GM12878 (cell line): ENCODE data around the gene CHMP6. TPM values are rescaled to one million over a fixed set of nuclear protein-coding genes. Genes with fewer than 3 reads are reported as not detected.

Experiments
- ATAC-seq: fragments of 200-7000 bp; cut with Tn5 transposase; 3 replicates; pipeline ENCODE4 v1.9.1; 2020; ENCODE audit warnings: mild to moderate bottlenecking, moderate library complexity
- BruUV-seq: library from RNA; stranded (reverse); fragments of 400-500 nt; replicated peaks from 2 replicates; lab custom pipeline; 2021; lab: Mats Ljungman, UMichigan
- CTCF ChIA-PET: fragments of 300-600 bp; sonication (Branson Sonifier 250); formaldehyde crosslinking; extraction: SDS; loops from one replicate; lab custom pipeline; 2021; ENCODE audit warnings: inconsistent platforms; lab: Yijun Ruan, JAX
- POLR2A ChIA-PET: fragments of 350-600 bp; formaldehyde crosslinking; extraction: SDS; loops from one replicate; lab custom pipeline; 2021; ENCODE audit warnings: inconsistent platforms; lab: Charles Lee
- RAD21 ChIA-PET: fragments of 300-600 bp; sonication (Branson Sonifier 250); formaldehyde crosslinking; loops from one replicate; lab custom pipeline; 2023; ENCODE audit warnings: antibody characterized with exemption; ENCODE audit not compliant: unreplicated experiment; lab: Charles Lee
- SMC1A ChIA-PET: fragments of 300-600 bp; sonication (Branson Sonifier 250); formaldehyde crosslinking; loops from one replicate; lab custom pipeline; 2023; ENCODE audit not compliant: unreplicated experiment, uncharacterized antibody; lab: Charles Lee
- DNase-seq: peaks from one replicate; pipeline ENCODE4 v3.0.0-alpha.2; 2011; ENCODE audit warnings: low read depth, low spot score
- FAIRE-seq: peaks from 3 replicates; lab custom pipeline; 2011; peaks lifted over from hg19 to GRCh38; lab: Jason Lieb, UNC
- H2AFZ ChIP-seq: 2 replicates; pipeline ENCODE4 v1.6.0; 2011; ENCODE audit warnings: low read depth, low read length, control low read depth; ENCODE audit not compliant: control insufficient read depth
- H3K27ac ChIP-seq: 2 replicates; pipeline ENCODE4 v1.5.1; 2011; ENCODE audit warnings: control low read depth; ENCODE audit not compliant: control insufficient read depth, insufficient read depth
- H3K27me3 ChIP-seq, 2 experiments: replicated peaks in 1 of 2; 2 replicates each; pipeline versions ENCODE4 v1.6.0 to v1.6.1; 2011; ENCODE audit warnings: low read length in 1 of 2; ENCODE audit not compliant: control insufficient read depth in 2 of 2, insufficient read depth in 2 of 2
- H3K36me3 ChIP-seq, 2 experiments: 2 replicates each; pipeline ENCODE4 v1.5.1; 2011; ENCODE audit warnings: low read length in 1 of 2; ENCODE audit not compliant: control insufficient read depth in 2 of 2, insufficient read depth in 2 of 2
- H3K4me1 ChIP-seq: 2 replicates; pipeline ENCODE4 v1.6.1; 2011; ENCODE audit warnings: mild to moderate bottlenecking, low read length, moderate library complexity, mixed read lengths; ENCODE audit not compliant: control insufficient read depth, insufficient read depth
- H3K4me2 ChIP-seq: 2 replicates; pipeline ENCODE4 v1.6.0; 2011; ENCODE audit warnings: control low read depth; ENCODE audit not compliant: control insufficient read depth, insufficient read depth
- H3K4me3 ChIP-seq: fragments of 200-600 bp; sonication (generic); 2 replicates; pipeline ENCODE4 v1.5.1; 2016
- H3K79me2 ChIP-seq: 2 replicates; pipeline ENCODE4 v1.6.0; 2011; ENCODE audit warnings: low read length; ENCODE audit not compliant: control insufficient read depth, insufficient read depth
- H3K9ac ChIP-seq: 2 replicates; pipeline ENCODE4 v1.8.0; 2011; ENCODE audit warnings: low read length, control low read depth, mixed read lengths; ENCODE audit not compliant: control insufficient read depth, insufficient read depth
- H3K9me3 ChIP-seq: replicated peaks from 3 replicates; pipeline ENCODE4 v1.5.1; 2011; ENCODE audit warnings: mild to moderate bottlenecking, low read length; ENCODE audit not compliant: control insufficient read depth, insufficient read depth
- H4K20me1 ChIP-seq: 2 replicates; pipeline ENCODE4 v1.6.0; 2011; ENCODE audit not compliant: control insufficient read depth, insufficient read depth
- EGR1 ChIP-seq, 2 experiments: IDR thresholded peaks; 1 replicate in 1 of 2; 2 replicates in 1 of 2; pipeline ENCODE4 v1.6.1; 2011 to 2012; ENCODE audit warnings: low read depth in 2 of 2, low read length in 2 of 2, borderline replicate concordance in 1 of 2, mild to moderate bottlenecking in 1 of 2, moderate library complexity in 1 of 2
- HDAC2 ChIP-seq: fragments of 200-600 bp; sonication (generic); IDR thresholded peaks from 2 replicates; pipeline ENCODE4 v1.6.1; 2017
- HDAC6 ChIP-seq: fragments of 200-600 bp; sonication (generic); IDR thresholded peaks from one replicate; pipeline ENCODE4 v1.8.0; 2017; ENCODE audit warnings: antibody characterized with exemption; ENCODE audit not compliant: unreplicated experiment
- SRF ChIP-seq, 2 experiments: IDR thresholded peaks; 2 replicates each; pipeline ENCODE4 v1.6.1; 2011; ENCODE audit warnings: low read depth in 2 of 2, low read length in 2 of 2, mild to moderate bottlenecking in 1 of 2, moderate library complexity in 1 of 2
- TCF3 ChIP-seq: IDR thresholded peaks from 2 replicates; pipeline ENCODE4 v1.6.1; 2012; ENCODE audit warnings: low read depth, mild to moderate bottlenecking, low read length, borderline replicate concordance; ENCODE audit not compliant: insufficient read depth
- ZBED1 ChIP-seq: IDR thresholded peaks from 2 replicates; pipeline ENCODE4 v1.6.1; 2016; ENCODE audit warnings: borderline replicate concordance
- WGBS: methylation state at CpG from one replicate; pipeline ENCODE4 v1.1.6; 2016; ENCODE audit warnings: low lambda C conversion rate; ENCODE audit not compliant: insufficient replicate concordance, insufficient coverage; ENCODE audit errors: missing lambda C conversion rate; 5-methylcytosine and 5-hydroxymethylcytosine counted together
- in situ Hi-C: fragments of 300-500 bp; cut with MboI; formaldehyde crosslinking; loops from 9 replicates; pipeline ENCODE4 v1.14.3; 2018; ENCODE audit warnings: mixed read lengths
- intact Hi-C: fragments of 100-400 bp; cut with micrococcal nuclease; formaldehyde crosslinking; loops from one replicate; pipeline ENCODE4 v1.14.2; 2022; ENCODE audit not compliant: unreplicated experiment
- polyA plus RNA-seq, 11 experiments: library from polyadenylated mRNA; depleted of rRNA in 4 of 11; unstranded in 6 of 11; stranded (reverse) in 5 of 11; fragments of >200 nt; fragmentation: Nextera tagmentation in 4 of 11; fragmentation: Illumina TruSeq in 1 of 11; extraction: Ambion mirVana in 4 of 11; extraction: Trizol in 1 of 11; gene quantifications; 1 replicate in 1 of 11; 2 replicates in 10 of 11; pipeline versions ENCODE4 v1.2.1 to v1.2.3, GENCODE V29; 2011 to 2016; ENCODE audit warnings: inconsistent platforms in 2 of 11, missing spikeins in 2 of 11, low read depth in 1 of 11
- total RNA-seq, 4 experiments: library from RNA; depleted of rRNA in 3 of 4; stranded (reverse); fragments of >200 nt in 3 of 4; fragmentation: Illumina TruSeq in 1 of 4; extraction: Trizol in 1 of 4; gene quantifications; 2 replicates each; pipeline versions ENCODE4 v1.2.1 to v1.2.3, GENCODE V29; 2013 to 2021
- TF ChIP-seq, protein P1 (sequence below): IDR thresholded peaks from 2 replicates; pipeline ENCODE4 v1.6.1; 2011; ENCODE audit warnings: borderline replicate concordance, low read depth, mild to moderate bottlenecking, moderate library complexity, low read length; ENCODE audit not compliant: insufficient read depth, poor library complexity, severe bottlenecking

Gene CHMP6
- total and polyA plus RNA-seq, 10 of the 15 experiments (the other 5 are each of a cell fraction or from before 2014, with no cell fraction given), result 0.21 to 37.9 (median 14.7) TPM

GRCh38 chr17:80943346-80944145 is 48.1 kb upstream of the CHMP6 start:
- in situ Hi-C loops, result no loop called here
- Histone ChIP-seq H3K4me3 (no peak overlapping the region), H4K20me1 (no peaks in the 10 kb centered on the region), H3K27me3 (no peaks in the 10 kb centered on the region), H3K9me3 (no peaks in the 10 kb centered on the region), H3K36me3 (peaks cover 0 to 8% of the 10 kb centered on the region in 2 experiments; a peak in 2 of 4 replicates), H3K4me1 (no peaks in the 10 kb centered on the region), H2AFZ (no peak overlapping the region), H3K27ac (no peak overlapping the region), H3K4me2 (no peak overlapping the region), H3K79me2 (no peaks in the 10 kb centered on the region), H3K9ac (no peak overlapping the region)
- WGBS, result 96% methylated on average over 17 of the region's 17 CpGs
- FAIRE-seq (no peak), DNase-seq (no peak), ATAC-seq (no peak)
- POLR2A ChIA-PET, result no interaction called here
- intact Hi-C loops, result no loop called here
- CTCF ChIA-PET, result interaction anchor here (1.1 kb wide), 1 partner anchor 14 kb away, joined by 3 read pairs; no protein-coding TSS in a partner anchor
- BruUV-seq, result no TSS peak
- peak; percentile 62; the same call in 1 of the 2 replicates for TF ChIP-seq TCF3
- no peak for TF ChIP-seq HDAC6
- no peak for TF ChIP-seq HDAC2
- TF ChIP-seq SRF (IDR thresholded peaks at IDR 0.05; ENCODE audit: low read depth in 2 of 2, low read length in 2 of 2), result no peak
- TF ChIP-seq ZBED1, result no peak
- TF ChIP-seq, protein P1, sequence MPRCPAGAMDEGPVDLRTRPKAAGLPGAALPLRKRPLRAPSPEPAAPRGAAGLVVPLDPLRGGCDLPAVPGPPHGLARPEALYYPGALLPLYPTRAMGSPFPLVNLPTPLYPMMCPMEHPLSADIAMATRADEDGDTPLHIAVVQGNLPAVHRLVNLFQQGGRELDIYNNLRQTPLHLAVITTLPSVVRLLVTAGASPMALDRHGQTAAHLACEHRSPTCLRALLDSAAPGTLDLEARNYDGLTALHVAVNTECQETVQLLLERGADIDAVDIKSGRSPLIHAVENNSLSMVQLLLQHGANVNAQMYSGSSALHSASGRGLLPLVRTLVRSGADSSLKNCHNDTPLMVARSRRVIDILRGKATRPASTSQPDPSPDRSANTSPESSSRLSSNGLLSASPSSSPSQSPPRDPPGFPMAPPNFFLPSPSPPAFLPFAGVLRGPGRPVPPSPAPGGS, result peak; percentile 89
- no peak for TF ChIP-seq EGR1 (IDR thresholded peaks at IDR 0.05; ENCODE audit: borderline replicate concordance in 1 of 2, low read depth in 2 of 2, low read length in 2 of 2)
- RAD21 ChIA-PET, result no interaction called here
- SMC1A ChIA-PET, result no interaction called here
